Neural progenitor cell (in vitro differentiated cells): ENCODE results near the gene ZNF234. TPM values are rescaled to one million over a fixed set of nuclear protein-coding genes. Genes with fewer than 3 reads are reported as not detected.
"Not testable (repeated sequence)": the region's sequence is repeated elsewhere in the genome, so short reads cannot be mapped to it uniquely, and the experiment has no call there.

Experiments used
- DNase-seq: peaks from one replicate; pipeline ENCODE4 v3.0.0-alpha.2; 2016; ENCODE audit warnings: low spot score
- H2AFZ ChIP-seq: fragments of 200-600 bp; sonication (generic); replicated peaks from 2 replicates; pipeline ENCODE4 v1.6.1; 2016; ENCODE audit warnings: antibody characterized with exemption
- H3F3A ChIP-seq: fragments of 200-600 bp; sonication (generic); 2 replicates; pipeline ENCODE4 v1.6.1; 2016; ENCODE audit warnings: antibody characterized with exemption, low read depth
- H3K27ac ChIP-seq: fragments of 200-600 bp; sonication (generic); 2 replicates; pipeline ENCODE4 v1.5.1; 2016; ENCODE audit warnings: mild to moderate bottlenecking
- H3K27me3 ChIP-seq: fragments of 200-600 bp; sonication (generic); 2 replicates; pipeline ENCODE4 v1.6.1; 2016; ENCODE audit warnings: mild to moderate bottlenecking, moderate library complexity
- H3K36me3 ChIP-seq: fragments of 200-600 bp; sonication (generic); 2 replicates; pipeline ENCODE4 v1.5.1; 2016
- H3K4me1 ChIP-seq: fragments of 200-600 bp; sonication (generic); 2 replicates; pipeline ENCODE4 v1.6.1; 2016; ENCODE audit warnings: mixed run types
- H3K4me2 ChIP-seq: fragments of 200-600 bp; sonication (generic); 2 replicates; pipeline ENCODE4 v1.6.1; 2016
- H3K4me3 ChIP-seq: fragments of 200-600 bp; sonication (generic); 2 replicates; pipeline ENCODE4 v1.5.1; 2016
- H3K79me2 ChIP-seq: fragments of 200-600 bp; sonication (generic); 2 replicates; pipeline ENCODE4 v1.6.1; 2016; ENCODE audit warnings: low read depth
- H3K9ac ChIP-seq: fragments of 200-600 bp; sonication (generic); 2 replicates; pipeline ENCODE4 v1.6.1; 2016
- H3K9me3 ChIP-seq: fragments of 200-600 bp; sonication (generic); 2 replicates; pipeline ENCODE4 v1.5.1; 2016; ENCODE audit warnings: low read depth
- H4K20me1 ChIP-seq: fragments of 200-600 bp; sonication (generic); 2 replicates; pipeline ENCODE4 v1.6.1; 2016; ENCODE audit warnings: low read depth
- H3K27ac Mint-ChIP-seq: 3 replicates; pipeline ENCODE4 v1.8.0; 2021; ENCODE audit warnings: mixed read lengths
- H3K27me3 Mint-ChIP-seq: 2 replicates; pipeline ENCODE4 v1.8.0; 2022; ENCODE audit warnings: low read depth, mild to moderate bottlenecking, inconsistent platforms, moderate library complexity, mixed read lengths; ENCODE audit not compliant: insufficient read depth
- H3K36me3 Mint-ChIP-seq: 3 replicates; pipeline ENCODE4 v1.8.0; 2021; ENCODE audit warnings: mixed read lengths
- H3K4me1 Mint-ChIP-seq: 3 replicates; pipeline ENCODE4 v1.8.0; 2021; ENCODE audit warnings: mixed read lengths
- H3K4me3 Mint-ChIP-seq: 3 replicates; pipeline ENCODE4 v1.8.0; 2021; ENCODE audit warnings: mild to moderate bottlenecking, moderate library complexity, mixed read lengths
- H3K9me3 Mint-ChIP-seq: 3 replicates; pipeline ENCODE4 v1.8.0; 2020; ENCODE audit warnings: mixed read lengths
- CTCF ChIP-seq: fragments of 200-600 bp; sonication (generic); IDR thresholded peaks from 2 replicates; pipeline ENCODE4 v1.5.1; 2017; ENCODE audit warnings: antibody characterized with exemption, mild to moderate bottlenecking
- EZH2 ChIP-seq: fragments of 200-600 bp; sonication (generic); IDR thresholded peaks from 2 replicates; pipeline ENCODE4 v1.6.1; 2017; ENCODE audit warnings: antibody characterized with exemption, mild to moderate bottlenecking, moderate library complexity
- EZH2phosphoT487 ChIP-seq: fragments of 200-600 bp; sonication (generic); IDR thresholded peaks from 2 replicates; pipeline ENCODE4 v1.6.1; 2017; ENCODE audit warnings: antibody characterized with exemption
- total RNA-seq: library from RNA; depleted of rRNA; stranded (reverse); fragments of >200 nt; gene quantifications from 2 replicates; pipeline ENCODE4 v1.2.3, GENCODE V29; 2015; ENCODE audit warnings: low replicate concordance

ZNF234 gene
- total RNA-seq, 1 donor from 2014 or later: 14.1 TPM

DNA sequence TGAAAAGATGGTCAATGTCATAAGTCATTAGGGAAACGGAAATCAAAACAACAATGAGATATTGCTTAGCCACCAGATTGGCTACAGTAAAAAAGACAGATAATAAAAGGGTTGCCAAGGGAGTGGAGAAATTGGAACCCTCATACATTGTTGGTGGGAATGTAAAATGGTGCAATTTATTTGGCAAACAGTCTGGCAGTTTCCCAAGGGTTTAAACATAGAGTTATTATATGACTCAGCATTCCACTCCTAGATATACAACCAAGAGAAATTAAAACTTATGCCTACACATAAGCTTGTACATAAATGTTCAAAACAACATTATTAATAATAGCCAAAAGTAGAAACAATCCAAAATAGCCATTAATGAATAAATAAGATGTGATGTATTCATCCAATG lies 61.1 kb downstream of the ZNF234 start:
- H3K9me3 ChIP-seq: peaks cover 5% of the 10 kb centered on the region
- H3K27ac Mint-ChIP-seq: no peak overlapping the region
- TF ChIP-seq EZH2phosphoT487 (no peak), CTCF (no peak), EZH2 (no peak)
- peaks cover 3% of the 10 kb centered on the region for H3K36me3 Mint-ChIP-seq
- no peaks in the 10 kb centered on the region for H3K36me3 ChIP-seq
- H3K27me3 Mint-ChIP-seq: peaks cover 4% of the 10 kb centered on the region
- H3K9me3 Mint-ChIP-seq: peaks cover 10% of the 10 kb centered on the region
- no peak overlapping the region for H3K4me2 ChIP-seq
- peaks cover 30% of the 10 kb centered on the region for H3K27me3 ChIP-seq
- no peaks in the 10 kb centered on the region for H3K79me2 ChIP-seq
- no peak overlapping the region for H3K4me3 Mint-ChIP-seq
- no peak overlapping the region for H3K9ac ChIP-seq
- DNase-seq: no peak
- no peaks in the 10 kb centered on the region for H4K20me1 ChIP-seq
- peaks cover 3% of the 10 kb centered on the region for H3K4me1 Mint-ChIP-seq
- H3K4me1 ChIP-seq: no peaks in the 10 kb centered on the region
- H3K27ac ChIP-seq: no peak overlapping the region
- peaks cover 1% of the 10 kb centered on the region for H3F3A ChIP-seq
- no peak overlapping the region for H2AFZ ChIP-seq
- no peak overlapping the region for H3K4me3 ChIP-seq

DNA sequence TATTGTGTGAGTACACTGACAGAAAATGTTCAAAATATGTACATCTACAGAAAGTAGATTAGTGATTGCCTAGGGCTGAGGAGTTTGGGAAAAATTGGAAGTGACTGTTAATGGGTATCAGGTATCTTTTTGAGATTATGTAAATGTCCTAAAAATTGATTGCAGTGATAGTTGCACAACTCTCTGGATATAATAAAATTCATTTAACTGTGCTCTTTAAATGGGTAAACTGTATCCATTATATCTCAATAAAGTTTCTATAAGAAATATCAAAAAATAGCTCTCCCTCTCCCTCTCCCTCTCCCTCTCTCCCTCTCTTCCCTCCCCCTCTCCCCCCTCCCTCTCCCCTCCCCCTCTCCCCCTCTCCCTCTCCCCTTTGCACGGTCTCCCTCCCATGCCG lies 61.6 kb downstream of the ZNF234 start:
- Histone ChIP-seq H3F3A (peaks cover 4% of the 10 kb centered on the region), H4K20me1 (no peaks in the 10 kb centered on the region), H3K9me3 (peaks cover 5% of the 10 kb centered on the region), H3K27me3 (peaks cover 30% of the 10 kb centered on the region), H3K27ac (no peak overlapping the region), H3K4me3 (no peak overlapping the region), H3K36me3 (no peaks in the 10 kb centered on the region), H3K4me2 (no peak overlapping the region), H3K4me1 (no peaks in the 10 kb centered on the region), H2AFZ (no peak overlapping the region), H3K79me2 (no peaks in the 10 kb centered on the region), H3K9ac (no peak overlapping the region)
- Mint-ChIP-seq H3K9me3 (peaks cover 10% of the 10 kb centered on the region), H3K27ac (no peak overlapping the region), H3K4me3 (no peak overlapping the region), H3K4me1 (peaks cover 3% of the 10 kb centered on the region), H3K36me3 (peaks cover 3% of the 10 kb centered on the region), H3K27me3 (peaks cover 4% of the 10 kb centered on the region)
- DNase-seq: no peak
- no peak for TF ChIP-seq EZH2phosphoT487
- TF ChIP-seq EZH2: no peak
- no peak for TF ChIP-seq CTCF

DNA sequence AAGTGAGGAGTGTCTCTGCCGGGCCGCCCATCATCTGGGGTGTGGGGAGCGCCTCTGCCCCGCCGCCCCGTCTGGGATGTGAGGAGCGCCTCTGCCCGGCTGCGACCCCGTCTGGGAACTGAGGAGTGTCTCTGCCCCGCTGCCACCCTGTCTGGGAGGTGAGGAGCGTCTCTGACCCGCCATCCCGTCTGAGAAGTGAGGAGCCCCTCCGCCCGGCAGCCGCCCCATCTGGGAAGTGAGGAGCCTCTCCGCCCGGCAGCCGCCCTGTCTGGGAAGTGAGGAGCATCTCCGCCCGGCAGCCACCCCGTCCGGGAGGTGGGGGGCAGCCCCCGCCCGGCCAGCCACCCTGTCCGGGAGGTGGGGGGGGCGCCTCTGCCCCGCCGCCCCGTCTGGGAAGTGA lies 62.5 kb downstream of the ZNF234 start:
- not testable (repeated sequence) for H3K27ac Mint-ChIP-seq, H3K36me3 ChIP-seq, H3K4me2 ChIP-seq, DNase-seq, H3F3A ChIP-seq, H3K4me3 ChIP-seq, H3K36me3 Mint-ChIP-seq, H4K20me1 ChIP-seq, H3K27ac ChIP-seq, H3K9ac ChIP-seq, H3K79me2 ChIP-seq, H3K4me1 Mint-ChIP-seq, H3K27me3 Mint-ChIP-seq, H3K4me3 Mint-ChIP-seq, H2AFZ ChIP-seq, H3K4me1 ChIP-seq, H3K9me3 ChIP-seq
- H3K9me3 Mint-ChIP-seq: peaks cover 10% of the 10 kb centered on the region
- peaks cover 30% of the 10 kb centered on the region for H3K27me3 ChIP-seq

- Mint-ChIP-seq H3K9me3 (peaks cover 10% of the 10 kb centered on the region), H3K4me1 (peaks cover 6% of the 10 kb centered on the region), H3K4me3 (no peak overlapping the region), H3K36me3 (peaks cover 2% of the 10 kb centered on the region), H3K27ac (no peak overlapping the region), H3K27me3 (peaks cover 5% of the 10 kb centered on the region)
- Histone ChIP-seq H4K20me1 (no peaks in the 10 kb centered on the region), H3K9me3 (peaks cover 5% of the 10 kb centered on the region), H3K4me3 (no peak overlapping the region), H3K36me3 (no peaks in the 10 kb centered on the region), H3K27ac (no peak overlapping the region), H3K79me2 (no peaks in the 10 kb centered on the region), H3K27me3 (peaks cover 30% of the 10 kb centered on the region), H3K4me2 (no peak overlapping the region), H3K9ac (no peak overlapping the region), H2AFZ (no peak overlapping the region), H3K4me1 (no peaks in the 10 kb centered on the region), H3F3A (peaks cover 4% of the 10 kb centered on the region)
- DNase-seq: no peak
- TF ChIP-seq EZH2 (no peak), CTCF (no peak), EZH2phosphoT487 (no peak)
These were observed 63.4 kb downstream of the ZNF234 start for GRCh38 chr19:44204772-44205171.
